HAP-1 (cell line): ENCODE data around the gene ATP13A2.

ENCODE experiments used
- DNase-seq, 2 experiments: peaks; one replicate each; pipeline ENCODE4 v3.0.0-alpha.2; 2016 to 2020; ENCODE audit warnings: low spot score in 2 of 2
- H3K27me3 ChIP-seq: fragments of 250-450 bp; sonication (Bioruptor Pico); 2 replicates; pipeline ENCODE4 v1.5.1; 2020; ENCODE audit warnings: low read depth, mild to moderate bottlenecking, moderate library complexity
- H3K36me3 ChIP-seq: fragments of 250-450 bp; sonication (Bioruptor Pico); replicated peaks from 2 replicates; pipeline ENCODE4 v1.5.1; 2020; ENCODE audit warnings: mild to moderate bottlenecking
- H3K4me1 ChIP-seq: fragments of 250-450 bp; sonication (Bioruptor Pico); 2 replicates; pipeline ENCODE4 v1.5.1; 2020; ENCODE audit warnings: mild to moderate bottlenecking
- H3K4me3 ChIP-seq: fragments of 250-450 bp; sonication (Bioruptor Pico); 2 replicates; pipeline ENCODE4 v1.5.1; 2020; ENCODE audit warnings: mild to moderate bottlenecking, moderate library complexity
- H3K9me3 ChIP-seq: fragments of 250-450 bp; sonication (Bioruptor Pico); 2 replicates; pipeline ENCODE4 v1.5.1; 2020; ENCODE audit warnings: mild to moderate bottlenecking, moderate library complexity
- in situ Hi-C: fragments of 300-500 bp; cut with MboI; formaldehyde crosslinking; loops from 3 replicates; pipeline ENCODE4 v1.14.3; 2020; ENCODE audit warnings: low sequenced_read_pairs, inconsistent platforms, mixed read lengths

Gene ATP13A2

GRCh38 chr1:17045634-17046333 is 34.1 kb upstream of the ATP13A2 start:
- Histone ChIP-seq H3K36me3 (peaks cover 46% of the 10 kb centered on the region), H3K27me3 (no peaks in the 10 kb centered on the region), H3K4me3 (0 out of 2 replicates have a peak overlapping the region, but pooled peaks have one; percentile 2), H3K4me1 (peaks cover 6% of the 10 kb centered on the region), H3K9me3 (no peaks in the 10 kb centered on the region)
- in situ Hi-C loops, result loop anchor here (10.0 kb wide), 1 partner anchor 421 kb away; no protein-coding TSS in a partner anchor
- DNase-seq, result peak; percentile 23 to 81

- no peak for DNase-seq
- in situ Hi-C loops, result loop anchor here (10.0 kb wide), 1 partner anchor 420 kb away; no protein-coding TSS in a partner anchor
- Histone ChIP-seq H3K4me1 (peaks cover 6% of the 10 kb centered on the region), H3K36me3 (peaks cover 49% of the 10 kb centered on the region), H3K27me3 (no peaks in the 10 kb centered on the region), H3K4me3 (no peak overlapping the region), H3K9me3 (no peaks in the 10 kb centered on the region)
These were observed 33.4 kb upstream of the ATP13A2 start for GRCh38 chr1:17045150-17045549.

GRCh38 chr1:17043676-17044075 is 31.9 kb upstream of the ATP13A2 start:
- in situ Hi-C loops, result loop anchor here (10.0 kb wide), 1 partner anchor 419 kb away; no protein-coding TSS in a partner anchor
- peaks cover 6% of the 10 kb centered on the region for H3K4me1 ChIP-seq
- no peak overlapping the region for H3K4me3 ChIP-seq
- H3K9me3 ChIP-seq, result no peaks in the 10 kb centered on the region
- H3K27me3 ChIP-seq, result no peaks in the 10 kb centered on the region
- peaks cover 53% of the 10 kb centered on the region for H3K36me3 ChIP-seq
- no peak for DNase-seq

GRCh38 chr1:17040135-17040534 is 28.4 kb upstream of the ATP13A2 start:
- Histone ChIP-seq H3K27me3 (no peaks in the 10 kb centered on the region), H3K4me1 (peaks cover 4% of the 10 kb centered on the region; the same call in 1 of the 2 replicates), H3K36me3 (peaks cover 66% of the 10 kb centered on the region), H3K4me3 (no peak overlapping the region), H3K9me3 (no peaks in the 10 kb centered on the region)
- in situ Hi-C loops, result loop anchor here (10.0 kb wide), 1 partner anchor 415 kb away; no protein-coding TSS in a partner anchor
- DNase-seq, result no peak

GRCh38 chr1:17039522-17039921 is 27.8 kb upstream of the ATP13A2 start:
- DNase-seq, result no peak
- Histone ChIP-seq H3K9me3 (no peaks in the 10 kb centered on the region), H3K4me3 (no peak overlapping the region), H3K27me3 (no peaks in the 10 kb centered on the region), H3K4me1 (peaks cover 4% of the 10 kb centered on the region; the same call in 1 of the 2 replicates), H3K36me3 (peaks cover 61% of the 10 kb centered on the region)
- in situ Hi-C loops, result no loop called here

GRCh38 chr1:17033481-17033880 is 21.8 kb upstream of the ATP13A2 start:
- in situ Hi-C loops, result no loop called here
- Histone ChIP-seq H3K27me3 (no peaks in the 10 kb centered on the region), H3K36me3 (peaks cover 43% of the 10 kb centered on the region), H3K4me3 (no peak overlapping the region), H3K9me3 (no peaks in the 10 kb centered on the region), H3K4me1 (peaks cover 17% of the 10 kb centered on the region)
- no peak for DNase-seq

GRCh38 chr1:17032741-17033140 is 21.0 kb upstream of the ATP13A2 start:
- no peaks in the 10 kb centered on the region for H3K9me3 ChIP-seq
- in situ Hi-C loops, result no loop called here

GRCh38 chr1:17031436-17031835 is 19.7 kb upstream of the ATP13A2 start:
- H3K27me3 ChIP-seq, result no peaks in the 10 kb centered on the region
- no peaks in the 10 kb centered on the region for H3K9me3 ChIP-seq
- in situ Hi-C loops, result no loop called here
- H3K36me3 ChIP-seq, result peaks cover 54% of the 10 kb centered on the region
- H3K4me1 ChIP-seq, result peaks cover 13% of the 10 kb centered on the region
- no peak overlapping the region for H3K4me3 ChIP-seq
- no peak for DNase-seq

More at GRCh38 chr1:17032741-17033140, 21.0 kb upstream of the ATP13A2 start:
- Histone ChIP-seq H3K4me3 (no peak overlapping the region), H3K36me3 (peaks cover 47% of the 10 kb centered on the region), H3K4me1 (peaks cover 13% of the 10 kb centered on the region), H3K27me3 (no peaks in the 10 kb centered on the region)
- no peak for DNase-seq

- in situ Hi-C loops, result no loop called here
- H3K36me3 ChIP-seq, result peaks cover 59% of the 10 kb centered on the region
- peak; percentile 75 to 77 for DNase-seq
- no peaks in the 10 kb centered on the region for H3K9me3 ChIP-seq
- H3K27me3 ChIP-seq, result no peaks in the 10 kb centered on the region
- peaks cover 13% of the 10 kb centered on the region for H3K4me1 ChIP-seq
- no peak overlapping the region for H3K4me3 ChIP-seq
These were observed 18.5 kb upstream of the ATP13A2 start for GRCh38 chr1:17030206-17030605.

- Histone ChIP-seq H3K27me3 (no peaks in the 10 kb centered on the region), H3K4me1 (peaks cover 13% of the 10 kb centered on the region), H3K9me3 (no peaks in the 10 kb centered on the region), H3K36me3 (peaks cover 73% of the 10 kb centered on the region), H3K4me3 (no peak overlapping the region)
- no peak for DNase-seq
- in situ Hi-C loops, result no loop called here
These were observed 17.0 kb upstream of the ATP13A2 start for GRCh38 chr1:17028662-17029188.

GRCh38 chr1:17027900-17028299 is 16.2 kb upstream of the ATP13A2 start:
- peaks cover 13% of the 10 kb centered on the region for H3K4me1 ChIP-seq
- no peaks in the 10 kb centered on the region for H3K9me3 ChIP-seq
- in situ Hi-C loops, result no loop called here
- H3K27me3 ChIP-seq, result no peaks in the 10 kb centered on the region
- DNase-seq, result peak in 1 of 2 experiments; percentile 7
- H3K36me3 ChIP-seq, result peaks cover 75% of the 10 kb centered on the region
- no peak overlapping the region for H3K4me3 ChIP-seq

GRCh38 chr1:17027403-17027802 is 15.7 kb upstream of the ATP13A2 start:
- H3K9me3 ChIP-seq, result no peaks in the 10 kb centered on the region
- H3K27me3 ChIP-seq, result no peaks in the 10 kb centered on the region
- H3K4me1 ChIP-seq, result peaks cover 13% of the 10 kb centered on the region
- in situ Hi-C loops, result no loop called here
- no peak overlapping the region for H3K4me3 ChIP-seq
- peaks cover 75% of the 10 kb centered on the region for H3K36me3 ChIP-seq
- DNase-seq, result peak in 1 of 2 experiments; percentile 4

GRCh38 chr1:17024721-17025120 is 13.0 kb upstream of the ATP13A2 start:
- H3K9me3 ChIP-seq, result no peaks in the 10 kb centered on the region
- in situ Hi-C loops, result no loop called here
- peaks cover 90% of the 10 kb centered on the region for H3K36me3 ChIP-seq
- no peak for DNase-seq
- H3K4me3 ChIP-seq, result no peak overlapping the region
- no peaks in the 10 kb centered on the region for H3K27me3 ChIP-seq
- no peaks in the 10 kb centered on the region; the same call in 1 of the 2 replicates for H3K4me1 ChIP-seq

- Histone ChIP-seq H3K4me3 (no peak overlapping the region), H3K4me1 (no peaks in the 10 kb centered on the region), H3K36me3 (peaks cover 95% of the 10 kb centered on the region), H3K27me3 (no peaks in the 10 kb centered on the region), H3K9me3 (no peaks in the 10 kb centered on the region)
- no peak for DNase-seq
- in situ Hi-C loops, result no loop called here
These were observed 11.8 kb upstream of the ATP13A2 start for GRCh38 chr1:17023573-17023972.
